HG03460 (cell line): ENCODE results near the gene TNS1.

Experiments used
- ATAC-seq: cut with Tn5 transposase; IDR thresholded peaks from one replicate; pipeline ENCODE4 v1.9.1; 2021; ENCODE audit not compliant: unreplicated experiment

TNS1 gene

DNA sequence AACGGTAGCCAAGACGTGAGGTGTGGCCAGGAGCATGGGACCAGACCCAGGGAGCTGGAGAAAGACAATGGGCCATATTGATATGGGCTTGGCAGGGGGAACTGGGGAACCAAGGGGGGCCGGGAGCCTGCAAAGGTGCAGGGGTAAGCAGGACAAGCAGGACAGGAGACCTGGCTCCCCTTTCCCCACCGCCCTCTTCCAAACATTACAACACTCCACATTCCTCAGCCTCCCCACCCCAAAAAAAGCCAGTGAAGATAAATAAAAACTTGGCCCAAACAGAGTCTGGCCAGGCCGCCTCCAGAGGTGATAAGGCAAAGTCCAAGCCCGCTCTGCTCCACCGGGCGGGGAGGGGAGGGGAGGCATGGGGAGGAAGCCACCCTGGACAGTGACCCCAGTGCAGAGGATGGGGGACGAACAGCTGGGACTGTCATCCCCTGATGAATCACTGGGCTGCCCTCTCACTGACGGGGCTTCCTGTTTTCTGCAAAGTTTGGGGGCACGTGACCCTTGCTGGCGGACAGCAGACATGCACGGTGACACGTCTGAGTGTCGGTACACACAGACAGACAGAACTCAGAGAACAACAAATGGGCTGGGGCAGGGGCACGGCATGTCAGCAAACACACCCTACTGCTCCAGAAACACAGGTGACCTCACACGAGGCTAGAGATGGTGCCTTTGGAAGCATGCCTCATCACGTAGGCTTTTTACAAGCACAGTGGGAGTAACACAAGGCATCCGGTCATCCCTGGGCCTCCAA is 100.2 kb downstream of the TNS1 start:
- ATAC-seq, result no peak

DNA sequence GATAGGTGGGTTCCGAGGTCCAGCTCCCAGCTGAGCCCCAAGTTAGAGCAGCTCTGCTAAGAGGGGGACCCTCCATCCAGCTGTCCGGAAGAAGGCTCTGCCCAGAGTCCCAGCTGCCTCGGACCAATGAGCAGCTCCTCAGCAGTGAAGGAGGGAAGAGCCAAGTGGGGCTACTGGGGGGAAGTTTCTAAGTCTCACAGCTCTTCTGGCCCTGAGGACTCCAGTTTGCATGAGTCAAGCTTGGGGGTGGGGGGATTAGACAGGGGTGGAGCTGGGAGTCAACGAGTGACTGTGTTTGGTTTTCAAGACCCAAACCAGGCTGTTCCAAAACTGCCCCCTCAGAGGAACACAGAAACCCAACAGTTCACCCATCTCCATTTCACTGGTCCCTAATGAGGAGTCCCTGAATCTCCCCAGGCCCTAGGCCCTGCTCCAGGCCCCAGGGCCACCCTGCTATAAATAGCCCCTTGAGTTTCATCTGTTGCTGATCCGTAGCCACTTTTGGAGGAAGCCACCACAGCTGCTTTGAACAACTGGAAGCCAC is 100.9 kb downstream of the TNS1 start:
- ATAC-seq, result no peak

DNA sequence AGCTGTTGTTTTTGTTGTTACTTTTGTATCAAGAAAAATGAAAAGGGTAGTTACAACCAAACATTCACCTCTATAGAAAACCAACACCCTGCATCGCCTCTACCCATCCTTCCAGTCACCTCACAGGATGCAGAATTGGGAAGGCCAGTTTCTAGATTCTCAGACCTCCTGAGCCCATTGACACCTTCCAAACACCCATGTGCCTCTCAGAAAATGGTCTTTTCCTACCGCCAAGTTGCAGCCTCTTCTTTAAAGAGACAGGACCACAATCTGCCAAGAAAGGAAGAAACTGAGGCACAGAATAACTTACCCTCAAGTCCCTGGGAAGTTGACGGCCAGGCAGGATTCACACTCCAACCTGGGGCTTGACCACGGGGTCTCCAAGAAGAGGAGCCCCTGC is 101.4 kb downstream of the TNS1 start:
- no peak for ATAC-seq

DNA sequence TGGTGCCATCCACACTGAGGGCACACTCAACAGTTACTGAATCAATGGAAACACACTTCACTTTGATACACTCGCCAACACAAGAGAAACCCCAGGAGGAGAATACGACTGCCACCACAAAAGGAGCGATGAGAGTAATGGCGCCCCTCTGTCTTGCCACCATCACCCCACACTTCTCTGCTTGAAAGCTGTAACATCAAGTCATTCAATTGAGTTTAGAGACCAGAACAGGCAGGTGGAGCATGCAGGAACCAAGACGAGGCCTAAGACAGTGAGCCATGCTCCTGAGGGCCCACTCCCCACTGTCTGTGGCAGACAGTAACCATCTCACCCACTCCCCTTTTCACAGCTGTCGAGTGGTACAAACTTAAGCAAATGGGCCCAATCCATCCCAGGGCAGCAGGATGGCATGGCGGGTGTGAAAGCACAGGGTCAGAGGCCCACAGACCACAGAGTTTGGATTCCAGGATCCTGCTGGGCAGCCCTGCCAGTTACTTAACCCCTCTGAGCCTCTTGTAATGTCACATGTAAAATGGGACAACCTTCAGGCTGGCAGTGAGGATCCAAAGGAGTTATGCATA is 101.9 kb downstream of the TNS1 start:
- no peak for ATAC-seq

DNA sequence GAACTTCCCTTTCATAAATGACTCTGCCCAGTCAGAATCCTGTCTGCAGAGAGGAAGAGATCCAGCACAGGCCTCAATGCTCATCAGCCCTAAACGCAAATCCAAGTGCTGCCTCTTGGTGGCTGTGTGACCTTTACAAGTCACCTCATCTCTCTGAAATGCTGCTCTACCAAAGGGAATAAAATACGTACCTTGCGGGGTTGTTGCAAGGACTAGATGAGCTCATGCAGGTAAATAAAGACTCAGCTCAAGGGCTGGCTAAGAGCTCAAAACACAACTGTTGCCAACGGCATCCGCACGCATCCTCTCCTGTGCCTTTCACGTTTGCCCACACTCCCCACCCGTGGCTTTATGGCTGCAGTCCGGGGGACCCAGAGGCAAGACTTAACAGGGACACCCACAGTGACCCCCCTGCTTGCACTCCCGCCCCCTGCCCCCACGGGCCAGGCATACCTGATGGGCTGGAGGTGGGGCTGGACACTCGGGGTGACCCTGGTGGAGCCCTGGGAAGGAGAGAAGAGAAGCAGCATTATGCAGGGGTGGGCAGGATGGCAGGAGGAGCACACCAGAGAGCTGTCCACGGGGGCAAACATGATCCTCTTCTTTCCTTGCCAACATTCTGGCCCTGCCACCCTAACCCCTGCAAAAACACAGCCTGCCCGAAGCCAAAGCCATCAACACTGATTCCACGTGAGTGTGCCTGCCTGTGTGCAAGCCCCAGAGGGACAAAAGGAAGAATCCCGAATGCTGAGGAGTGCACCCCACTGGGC is 102.6 kb downstream of the TNS1 start:
- no peak for ATAC-seq

DNA sequence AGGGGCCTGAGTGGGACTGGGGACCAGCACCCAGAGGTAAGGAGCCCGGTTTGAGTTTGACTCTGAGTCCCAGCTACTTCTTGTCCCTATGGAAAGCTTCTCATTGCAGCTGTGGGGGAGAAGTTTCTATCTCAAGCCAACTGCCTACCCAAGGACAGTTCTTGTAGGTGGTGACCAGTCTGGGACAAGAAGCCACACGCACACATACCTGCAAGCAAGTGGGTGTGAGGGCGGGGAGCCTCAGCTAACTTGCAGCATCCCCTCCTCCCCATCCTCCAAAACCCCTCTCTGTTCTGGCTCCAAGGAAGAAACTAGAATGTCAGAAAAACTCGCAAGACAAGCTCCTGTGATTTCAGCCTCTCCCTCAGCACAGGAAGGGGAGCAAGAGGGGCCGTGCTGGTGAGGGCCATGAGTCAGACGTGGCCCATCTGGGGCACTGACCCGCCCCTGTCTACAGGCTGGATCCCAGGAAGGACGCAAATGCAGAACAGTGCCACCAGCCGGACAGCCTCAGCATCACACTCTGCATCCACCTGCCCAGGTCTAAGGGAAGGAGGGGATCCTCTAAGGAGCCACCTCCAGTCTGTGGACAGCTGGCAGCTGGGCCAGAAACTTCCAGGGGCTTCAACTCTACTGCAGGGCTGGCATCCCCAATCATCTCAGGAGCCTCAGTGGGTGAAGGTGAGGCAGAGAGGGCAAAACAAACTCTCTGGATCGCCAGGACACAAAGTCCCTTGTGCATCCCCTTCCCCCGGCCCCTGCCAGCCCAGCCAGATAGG is 103.4 kb downstream of the TNS1 start:
- no peak for ATAC-seq

DNA sequence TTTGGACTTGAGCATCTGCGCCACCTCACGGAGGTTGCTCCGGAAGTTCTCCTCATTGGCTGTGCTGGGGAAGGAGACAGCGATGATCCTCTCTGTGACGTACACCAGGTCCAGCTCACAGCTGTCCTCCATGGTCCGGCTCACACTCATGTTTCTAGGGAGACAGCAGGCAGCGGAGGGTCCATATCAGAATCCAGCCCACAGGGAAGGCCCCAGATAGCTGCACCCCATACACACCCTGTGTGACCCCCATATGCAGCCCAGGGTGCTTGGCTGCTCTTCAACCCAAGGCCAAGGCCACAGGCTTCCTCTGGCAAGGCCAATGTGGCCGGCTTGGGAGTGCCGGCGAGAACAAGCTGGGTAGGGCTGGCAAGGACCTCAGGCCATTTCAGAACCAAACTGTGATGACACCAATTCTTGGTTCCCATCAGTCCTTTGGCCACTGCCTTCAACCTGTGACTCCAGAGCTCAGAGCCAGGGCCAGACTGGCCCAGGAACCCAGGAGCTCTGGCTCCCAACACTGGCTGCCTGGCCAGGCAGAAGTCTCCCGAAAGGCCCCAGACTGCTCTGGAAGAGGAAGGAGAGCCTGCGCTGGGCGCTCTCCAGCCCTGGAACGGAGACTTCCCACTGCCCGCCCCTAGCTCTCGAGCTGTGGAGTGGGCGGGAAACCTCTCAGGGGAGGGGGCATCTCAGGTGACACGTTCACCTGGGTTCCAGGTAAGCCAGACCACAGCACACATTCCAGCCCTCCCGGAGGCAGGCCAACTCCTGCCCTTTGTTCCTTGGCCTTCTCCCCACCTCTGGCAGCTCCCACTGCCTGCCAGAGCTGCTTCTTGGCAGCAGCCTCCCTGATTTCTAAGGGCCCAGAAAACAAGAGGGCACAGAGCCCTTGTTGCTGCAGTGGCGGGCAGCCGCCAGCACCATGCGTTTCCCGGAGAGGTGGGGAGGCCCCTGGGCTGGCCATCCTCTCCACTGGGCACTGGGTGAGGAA is 104.7 kb downstream of the TNS1 start:
- no peak for ATAC-seq

DNA sequence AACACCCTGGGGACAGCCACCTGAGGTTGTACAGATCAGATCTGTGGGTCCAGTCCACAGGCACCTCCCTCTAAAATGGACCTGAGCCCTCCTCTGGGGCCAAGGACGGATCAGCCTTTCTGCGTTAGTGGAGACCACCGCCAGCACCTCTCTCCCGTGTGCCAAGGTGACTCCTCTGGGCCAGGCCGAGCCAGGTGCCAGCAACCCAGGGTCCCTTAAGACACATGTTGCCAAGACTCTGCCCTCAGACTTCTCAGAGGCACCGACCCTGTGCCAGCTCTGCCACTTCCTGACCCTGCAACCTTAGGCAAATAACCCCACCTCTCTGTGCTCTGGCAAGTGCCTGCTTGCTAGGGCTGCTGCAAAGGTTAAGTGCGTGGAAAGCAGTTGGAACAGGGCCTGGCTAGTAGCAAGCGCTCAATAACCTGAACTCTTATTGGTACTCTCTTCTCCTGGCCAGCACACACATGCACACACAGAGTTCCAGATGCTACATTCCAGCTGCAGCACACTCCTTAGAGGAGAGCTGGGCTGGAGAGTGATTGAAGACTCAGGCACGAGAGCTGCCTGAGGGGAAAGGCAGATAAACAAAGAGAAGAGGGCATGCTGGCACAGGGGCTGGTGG is 105.6 kb downstream of the TNS1 start:
- no peak for ATAC-seq

DNA sequence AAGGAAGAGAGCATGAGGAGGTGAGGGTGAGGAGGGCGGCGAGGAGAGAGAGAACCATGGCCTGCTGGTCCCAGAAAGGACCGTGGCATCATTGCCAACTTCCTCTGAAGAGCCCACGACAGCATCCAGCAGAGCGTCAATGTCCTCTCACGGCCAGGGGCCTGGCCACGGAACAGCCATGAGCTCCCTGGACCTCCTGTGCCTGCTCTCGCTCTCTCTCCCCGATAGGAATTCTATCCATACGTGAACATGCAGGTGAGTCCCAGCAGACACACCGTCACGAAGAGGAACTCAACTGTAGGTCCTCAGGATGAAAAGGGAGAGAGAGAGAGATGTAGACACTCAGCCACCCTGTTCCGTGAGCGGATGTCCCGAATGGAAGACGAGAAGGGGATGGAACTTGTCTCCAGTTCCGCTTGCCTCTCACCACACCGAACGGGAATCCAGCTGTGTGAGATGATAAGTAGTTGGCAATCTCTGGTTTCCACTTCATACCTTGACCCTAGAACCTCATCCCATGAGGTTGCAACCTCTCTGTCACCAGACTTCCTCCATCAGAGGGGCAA is 107.6 kb downstream of the TNS1 start:
- ATAC-seq, result no peak

DNA sequence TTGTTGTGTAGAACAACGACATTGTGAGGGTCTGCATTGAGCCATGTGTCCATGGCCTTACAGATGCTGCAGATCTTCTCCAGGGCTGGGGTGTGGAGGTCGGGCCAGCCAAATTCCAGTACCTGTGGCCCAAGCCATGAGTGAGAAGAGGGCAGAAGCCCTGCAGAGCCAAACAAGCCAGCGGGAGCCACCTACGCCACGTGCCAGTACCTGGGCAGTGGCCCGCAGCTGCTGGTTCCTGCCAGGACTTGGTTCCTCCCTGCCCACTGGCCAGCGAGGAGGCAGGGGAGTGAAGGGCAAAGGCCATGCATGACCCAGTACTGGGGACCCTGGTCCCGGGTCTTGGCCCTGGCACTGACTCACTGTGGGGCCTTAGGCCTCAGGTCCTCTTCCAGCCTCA is 109.4 kb downstream of the TNS1 start:
- no peak for ATAC-seq

DNA sequence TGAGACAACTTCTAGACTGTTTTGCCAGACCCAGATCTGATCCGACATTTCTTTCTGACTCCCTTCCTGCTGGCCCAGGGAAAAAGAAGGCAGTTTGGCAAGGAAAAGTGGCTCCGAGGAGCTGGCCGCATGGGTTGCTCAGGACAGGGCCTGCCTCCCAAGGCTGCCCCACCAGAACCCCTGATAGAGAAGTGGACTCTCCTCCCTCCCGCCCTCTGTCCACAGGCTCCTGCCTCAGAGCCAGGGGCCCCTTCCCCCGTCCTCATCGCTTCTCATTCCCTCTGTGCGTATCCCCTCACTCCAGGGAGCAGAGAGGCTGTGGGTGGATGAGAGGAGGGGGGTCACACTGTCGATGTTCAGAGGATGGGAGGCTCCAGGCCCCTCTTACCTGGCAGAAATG is 110.2 kb downstream of the TNS1 start:
- no peak for ATAC-seq

DNA sequence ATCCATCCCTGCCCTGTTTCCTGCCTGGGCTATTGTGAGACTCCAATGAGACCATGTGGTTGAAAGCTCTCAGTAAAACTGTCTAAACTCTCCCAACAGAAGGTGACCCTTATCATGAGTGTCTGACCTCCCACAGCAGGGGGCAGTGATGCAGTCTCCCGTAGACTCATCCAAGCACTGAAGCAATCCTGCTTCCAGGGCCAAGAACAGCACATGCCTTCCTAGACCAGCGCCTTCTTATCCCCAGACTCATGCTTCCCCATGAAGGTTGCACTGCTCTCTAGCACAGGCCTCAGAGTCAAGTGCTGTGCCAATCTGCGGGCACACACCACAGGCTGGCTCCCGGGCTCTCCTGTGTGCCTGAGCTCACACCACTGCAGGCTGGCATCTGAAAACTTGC is 112.3 kb downstream of the TNS1 start:
- no peak for ATAC-seq

DNA sequence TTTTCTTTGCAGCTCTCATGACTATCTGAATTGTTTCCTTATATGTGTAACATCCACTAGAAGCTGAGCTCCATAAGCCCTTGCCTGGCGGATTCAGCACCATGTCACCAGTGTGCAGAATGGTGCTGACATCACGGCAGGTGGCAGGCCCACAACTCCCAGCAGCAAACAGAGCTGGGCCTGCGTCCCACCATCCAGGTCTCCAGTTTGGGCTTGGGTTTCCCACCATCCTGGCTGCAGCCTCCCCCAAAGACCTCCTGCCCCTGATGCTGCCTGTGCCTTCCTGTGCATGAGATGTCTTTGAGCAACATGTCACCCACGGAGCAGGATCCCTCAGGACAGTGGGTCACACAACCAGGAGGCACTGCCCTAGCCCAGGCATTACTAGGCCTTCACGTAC is 113.1 kb downstream of the TNS1 start:
- ATAC-seq, result no peak

DNA sequence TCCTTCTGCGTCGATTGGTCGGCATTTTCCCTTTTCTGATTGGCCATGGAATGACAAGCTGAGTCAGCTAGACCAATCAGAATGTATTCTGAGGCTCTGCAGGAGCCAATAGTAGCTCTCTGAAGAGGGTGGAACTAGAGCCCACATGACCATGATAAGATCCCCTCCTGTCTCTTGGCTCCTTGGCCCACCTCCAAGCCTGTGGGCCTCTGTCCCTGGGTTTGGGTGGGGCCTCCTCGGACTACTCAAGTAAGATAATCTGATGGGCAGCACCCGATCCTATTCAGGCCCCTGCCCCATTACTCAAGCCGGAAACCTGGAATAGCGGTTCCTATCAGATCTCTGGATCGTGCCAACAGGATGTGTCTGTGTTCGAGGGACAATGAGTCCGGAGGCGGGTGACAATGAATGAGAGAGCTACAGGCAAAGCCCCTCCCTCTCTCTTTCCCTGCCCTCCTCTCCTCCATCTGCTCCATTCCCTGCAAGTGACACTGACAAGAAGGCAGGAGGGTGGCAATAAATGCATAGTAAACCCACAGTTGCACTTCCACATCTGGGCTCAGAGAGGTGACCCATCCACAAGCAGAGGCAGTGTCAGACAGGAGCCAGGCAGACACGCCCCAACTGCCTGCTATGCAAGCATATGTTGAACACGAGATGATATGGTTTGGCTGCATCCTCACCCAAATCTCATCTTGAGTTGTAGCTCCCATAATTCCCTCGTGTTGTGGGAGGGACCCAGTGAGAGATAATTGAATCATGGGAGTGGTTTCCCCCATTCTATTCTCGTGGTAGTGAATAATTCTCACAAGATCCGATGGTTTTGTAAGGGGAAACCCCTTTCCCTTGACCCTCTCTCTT is 114.7 kb downstream of the TNS1 start:
- ATAC-seq, result no peak

DNA sequence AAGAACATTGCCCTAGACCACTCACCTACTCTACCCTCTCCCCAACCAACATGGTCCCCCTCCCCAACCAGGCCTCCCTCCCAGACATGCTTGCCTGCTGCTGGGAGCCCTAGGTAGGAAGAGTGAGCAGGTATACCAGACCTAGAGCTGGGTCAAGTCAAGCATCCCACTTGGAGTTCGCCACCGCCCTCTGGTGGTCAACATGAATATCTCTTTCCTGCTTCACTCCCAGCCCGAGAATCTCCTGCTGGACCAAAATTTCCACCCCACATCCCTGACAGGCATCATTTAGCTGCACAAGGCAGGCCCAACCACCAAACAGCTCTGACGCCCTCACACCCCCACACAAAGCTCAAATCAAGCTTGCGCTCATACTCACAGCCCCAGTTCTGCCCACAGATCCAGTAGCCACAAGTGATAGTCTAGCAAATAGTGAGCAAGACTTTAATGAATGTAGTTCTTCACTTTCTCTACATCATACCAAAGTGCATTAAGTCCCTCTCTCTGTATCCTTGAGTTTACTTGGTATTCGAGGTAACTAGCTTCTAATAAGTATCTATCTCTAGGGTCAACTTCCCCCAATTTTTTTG is 116.0 kb downstream of the TNS1 start:
- peak; percentile 68 for ATAC-seq

DNA sequence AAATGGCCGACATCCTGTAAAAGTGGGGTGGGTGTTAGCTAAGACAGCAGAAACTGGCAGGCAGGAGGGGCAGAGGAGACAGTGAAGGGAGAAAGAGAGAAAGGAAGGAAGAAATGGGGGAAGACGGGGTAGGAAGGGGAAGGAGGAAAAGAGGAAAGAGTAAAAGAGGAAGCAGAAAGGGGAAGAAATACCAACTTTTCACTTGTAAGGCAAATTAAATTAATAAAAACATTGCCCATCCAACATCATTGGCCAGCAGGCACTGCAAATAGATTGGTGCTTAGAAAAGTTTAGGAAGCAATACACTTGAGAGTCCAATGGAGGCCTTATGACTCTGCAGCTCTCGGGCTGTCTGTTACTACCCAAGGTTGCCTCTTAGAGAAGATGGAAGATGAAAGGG is 116.7 kb downstream of the TNS1 start:
- no peak for ATAC-seq

DNA sequence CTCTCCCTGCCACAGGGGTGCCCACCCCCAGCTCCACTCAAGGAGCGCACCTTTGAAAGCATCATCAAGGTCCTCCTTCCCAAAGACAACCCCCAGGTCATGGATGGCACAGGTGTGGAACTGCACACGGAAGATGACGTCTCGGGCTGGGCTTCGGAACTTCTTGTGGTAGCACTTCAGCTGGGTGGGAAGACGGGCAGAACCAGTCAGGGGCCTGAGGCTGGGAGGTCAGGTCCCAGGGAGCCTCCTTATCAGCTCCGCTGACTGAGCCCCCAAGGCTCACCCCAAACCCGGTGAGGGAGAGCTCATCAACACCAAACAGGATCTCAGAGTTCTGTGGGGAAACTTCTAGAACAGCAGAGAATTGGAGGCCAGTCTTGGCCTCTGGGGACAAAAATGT is 117.8 kb downstream of the TNS1 start:
- no peak for ATAC-seq

DNA sequence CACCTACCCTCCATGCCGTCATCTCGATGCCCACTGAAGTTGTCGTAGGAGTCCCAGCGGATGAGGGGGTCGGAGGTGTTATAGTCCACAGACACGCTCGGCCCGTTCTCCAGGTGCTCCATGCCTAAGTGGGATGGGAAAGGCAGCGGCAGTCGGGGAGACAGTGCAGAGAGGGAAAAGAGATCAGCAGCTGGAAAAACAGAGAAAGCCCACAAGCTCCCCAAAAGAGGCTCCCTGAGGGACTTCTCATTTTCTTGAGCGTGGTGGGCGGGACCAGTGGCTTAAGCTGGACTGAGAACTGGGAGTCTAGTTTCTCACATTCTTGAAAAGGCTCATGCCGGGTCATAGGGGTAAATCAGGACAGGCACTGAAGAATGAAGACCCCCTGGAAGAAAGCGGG is 121.9 kb downstream of the TNS1 start:
- no peak for ATAC-seq
